Activated T-cell treated with anti-CD3 and anti-CD28 coated beads for 24 hours (primary cell): ENCODE data around the gene LHPP.
"Not testable (repeated sequence)": the region's sequence is repeated elsewhere in the genome, so short reads cannot be mapped to it uniquely, and the experiment has no call there.

Experiments used
- DNase-seq: peaks from one replicate; pipeline ENCODE4 v3.0.0-alpha.2; 2020; ENCODE audit warnings: low read depth

The LHPP gene

GRCh38 chr10:124573726-124574455, 112.3 kb downstream of the LHPP start:
- DNase-seq, result no peak

- DNase-seq, result no peak
Measured at GRCh38 chr10:124574456-124575070, 112.9 kb downstream of the LHPP start.

GRCh38 chr10:124575107-124576035, 113.7 kb downstream of the LHPP start:
- DNase-seq, result no peak

GRCh38 chr10:124576526-124577420, 115.2 kb downstream of the LHPP start:
- DNase-seq, result no peak

- no peak for DNase-seq
Measured at GRCh38 chr10:124577651-124578050, 116.0 kb downstream of the LHPP start.

GRCh38 chr10:124578231-124579010, 116.8 kb downstream of the LHPP start:
- DNase-seq, result no peak

- DNase-seq, result no peak
Measured at GRCh38 chr10:124579011-124579399, 117.4 kb downstream of the LHPP start.

- no peak for DNase-seq
Measured at GRCh38 chr10:124586142-124586541, 124.5 kb downstream of the LHPP start.

GRCh38 chr10:124587811-124588211, 126.2 kb downstream of the LHPP start:
- no peak for DNase-seq

- not testable (repeated sequence) for DNase-seq
Measured at GRCh38 chr10:124588341-124588735, 126.7 kb downstream of the LHPP start.

- DNase-seq, result no peak
Measured at GRCh38 chr10:124588736-124589490, 127.3 kb downstream of the LHPP start.

- no peak for DNase-seq
Measured at GRCh38 chr10:124589491-124590041, 127.9 kb downstream of the LHPP start.

GRCh38 chr10:124590216-124591122, 128.8 kb downstream of the LHPP start:
- no peak for DNase-seq

- DNase-seq, result no peak
Measured at GRCh38 chr10:124591123-124591495, 129.5 kb downstream of the LHPP start.

GRCh38 chr10:124592101-124592500, 130.5 kb downstream of the LHPP start:
- DNase-seq, result no peak

GRCh38 chr10:124592736-124593430, 131.3 kb downstream of the LHPP start:
- no peak for DNase-seq

- no peak for DNase-seq
Measured at GRCh38 chr10:124593431-124593985, 131.9 kb downstream of the LHPP start.

GRCh38 chr10:124594240-124594639, 132.6 kb downstream of the LHPP start:
- DNase-seq, result no peak
